Vagina (tissue), 2 donors: Measurements from ENCODE around the gene KCNG2.

Source experiments
- CTCF ChIP-seq, 3 experiments: fragments of 450-650 bp in 2 of 3; fragments of 200-600 bp in 1 of 3; sonication (generic) in 1 of 3; IDR thresholded peaks; one replicate each; pipeline ENCODE4 v1.5.1; 2017 to 2019; ENCODE audit warnings: antibody characterized with exemption in 3 of 3, mild to moderate bottlenecking in 2 of 3, moderate library complexity in 2 of 3
- POLR2A ChIP-seq, 2 donors: fragments of 450-650 bp; IDR thresholded peaks; one replicate each; pipeline ENCODE4 v1.6.1; 2017; ENCODE audit warnings: antibody characterized with exemption in 2 of 2, mild to moderate bottlenecking in 2 of 2, moderate library complexity in 2 of 2

DNA sequence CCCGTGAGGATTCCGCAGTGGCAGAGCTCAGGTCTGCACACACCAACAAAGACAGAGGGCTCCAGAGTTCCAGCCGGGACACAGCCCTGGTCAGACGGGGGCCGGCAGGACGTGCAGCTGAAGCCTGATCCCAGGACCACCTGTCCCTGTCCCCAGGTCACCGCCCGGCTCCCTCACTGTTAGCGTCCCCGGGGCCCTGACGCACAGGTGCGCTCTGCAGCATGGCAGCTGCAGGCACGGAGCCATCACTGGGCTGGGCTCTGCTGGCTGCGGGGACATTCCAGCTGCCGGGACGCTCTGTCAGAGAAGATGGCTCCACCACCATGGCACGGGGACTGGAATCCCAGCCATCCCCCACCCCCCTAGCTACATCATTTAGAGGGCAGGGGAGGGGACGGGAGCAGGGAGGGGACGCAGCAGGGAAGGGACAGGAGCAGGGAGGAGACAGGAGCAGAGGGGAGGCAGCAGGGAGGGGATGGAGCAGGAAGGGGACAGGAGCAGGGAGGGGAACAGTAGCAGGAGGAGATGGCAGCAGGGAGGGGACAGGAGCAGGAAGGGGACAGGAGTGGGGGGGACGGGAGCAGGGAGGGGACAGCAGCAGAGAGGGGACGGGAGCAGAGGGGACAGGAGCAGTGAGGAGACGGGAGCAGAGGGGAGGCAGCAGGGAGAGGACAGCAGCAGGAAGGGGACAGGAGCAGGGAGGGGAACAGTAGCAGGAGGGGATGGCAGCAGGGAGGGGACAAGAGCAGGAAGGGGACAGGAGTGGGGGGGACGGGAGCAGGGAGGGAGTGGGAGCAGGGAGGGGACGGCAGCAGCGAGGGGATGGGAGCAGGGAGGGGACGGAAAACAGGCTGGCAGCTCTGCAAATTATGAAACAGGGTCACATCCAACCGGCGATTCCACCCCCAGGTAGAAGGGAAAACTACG lies 113.9 kb downstream of the KCNG2 start:
- TF ChIP-seq POLR2A (IDR thresholded peaks at IDR 0.05) (no peak), CTCF (IDR thresholded peaks at IDR 0.05) (no peak)
